Measurements from ENCODE around the gene OBSCN.

The OBSCN gene

DNA sequence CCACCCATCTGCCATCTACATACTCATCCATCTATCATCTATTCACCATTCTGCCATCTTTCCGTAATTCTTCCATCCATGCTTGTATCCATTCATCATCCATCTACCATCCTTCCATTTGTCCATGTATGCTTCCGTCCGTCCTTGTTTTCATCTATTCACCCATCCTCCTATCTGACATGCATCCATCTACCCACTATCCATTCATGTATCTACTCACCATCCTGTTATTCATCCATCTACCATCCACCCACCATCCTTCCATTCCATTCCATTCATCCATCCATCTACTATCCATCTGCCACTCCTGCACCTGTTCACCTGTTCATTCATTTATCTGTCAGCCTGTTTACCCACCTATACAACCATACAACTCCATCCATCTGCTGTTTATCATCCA is 112.5 kb downstream of the OBSCN start:
- no peak for DNase-seq (ENCODE audit: low read depth in 2 of 2)

DNA sequence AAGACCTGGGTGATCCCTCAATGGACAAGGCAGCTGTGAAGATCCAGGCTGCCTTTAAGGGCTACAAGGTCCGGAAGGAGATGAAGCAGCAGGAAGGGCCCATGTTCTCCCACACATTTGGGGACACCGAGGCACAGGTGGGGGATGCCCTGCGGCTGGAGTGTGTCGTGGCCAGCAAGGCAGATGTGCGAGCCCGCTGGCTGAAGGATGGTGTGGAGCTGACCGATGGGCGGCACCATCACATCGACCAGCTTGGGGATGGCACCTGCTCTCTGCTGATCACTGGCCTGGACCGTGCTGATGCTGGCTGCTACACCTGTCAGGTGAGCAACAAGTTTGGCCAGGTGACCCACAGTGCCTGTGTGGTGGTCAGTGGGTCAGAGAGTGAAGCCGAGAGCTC is 113.6 kb downstream of the OBSCN start:
- DNase-seq (ENCODE audit: low read depth in 2 of 2), result no peak

GRCh38 chr1:228321895-228322294 is 114.1 kb downstream of the OBSCN start:
- DNase-seq (ENCODE audit: low read depth in 2 of 2), result no peak

GRCh38 chr1:228323401-228323800 is 115.6 kb downstream of the OBSCN start:
- no peak for DNase-seq (ENCODE audit: low read depth in 2 of 2)

- DNase-seq (ENCODE audit: low read depth in 2 of 2), result no peak
Measured at GRCh38 chr1:228325267-228325666, 117.4 kb downstream of the OBSCN start.

GRCh38 chr1:228329887-228330286 is 122.0 kb downstream of the OBSCN start:
- no peak for DNase-seq (ENCODE audit: low read depth in 2 of 2)

DNA sequence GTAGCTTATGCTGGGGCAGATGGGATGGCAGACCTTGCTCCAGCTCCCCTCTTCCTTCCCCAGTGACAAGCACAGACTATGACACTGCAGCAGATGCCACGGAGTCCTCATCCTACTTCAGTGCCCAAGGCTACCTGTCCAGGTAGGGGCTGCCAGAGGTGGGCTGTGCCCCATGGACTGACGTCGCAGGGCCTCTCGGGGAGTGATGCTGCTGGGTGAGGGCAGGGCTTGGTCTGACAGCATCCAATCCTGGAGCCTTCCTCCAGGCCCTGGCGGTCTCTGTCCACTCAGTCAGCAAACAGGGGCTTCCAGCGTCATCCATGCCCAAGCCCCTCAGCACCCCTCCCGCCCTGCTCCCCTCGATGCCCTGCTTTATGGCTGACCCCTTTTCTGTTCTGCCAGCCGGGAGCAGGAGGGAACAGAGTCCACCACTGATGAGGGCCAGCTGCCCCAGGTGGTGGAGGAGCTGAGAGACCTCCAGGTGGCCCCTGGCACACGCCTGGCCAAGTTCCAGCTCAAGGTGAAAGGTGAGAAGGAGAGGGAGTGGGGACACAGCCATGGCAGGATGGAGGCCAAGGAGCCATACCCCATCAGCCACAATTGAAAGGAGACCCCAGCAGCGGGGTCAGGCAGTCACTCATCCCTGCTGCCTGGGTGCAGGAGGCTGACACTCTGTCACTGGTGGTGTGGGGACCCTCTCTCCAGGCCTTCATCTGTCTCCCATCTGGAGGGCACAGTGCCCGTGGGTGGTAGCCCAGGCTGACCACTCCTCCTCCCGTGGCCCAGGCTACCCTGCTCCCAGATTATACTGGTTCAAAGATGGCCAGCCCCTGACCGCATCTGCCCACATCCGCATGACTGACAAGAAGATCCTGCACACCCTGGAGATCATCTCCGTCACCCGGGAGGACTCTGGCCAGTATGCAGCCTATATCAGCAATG is 125.2 kb downstream of the OBSCN start:
- DNase-seq (ENCODE audit: low read depth in 2 of 2), result no peak

DNA sequence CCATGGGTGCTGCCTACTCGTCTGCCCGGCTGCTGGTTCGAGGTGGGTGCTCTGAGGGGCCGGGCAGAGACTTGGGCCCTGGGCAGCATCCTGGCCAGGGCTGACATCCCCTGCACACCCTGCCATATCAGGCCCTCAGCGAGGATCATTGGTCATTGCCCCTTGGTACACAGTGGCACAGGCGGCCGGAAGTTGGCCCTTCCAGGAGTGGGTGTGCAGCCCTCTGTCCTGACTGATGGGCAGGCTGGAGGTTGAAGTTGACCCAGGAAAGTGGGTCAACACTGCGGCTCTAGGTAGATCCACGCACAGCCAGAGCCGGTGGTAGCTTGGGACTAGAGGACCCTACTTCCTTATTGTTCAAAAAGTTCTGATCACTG is 125.9 kb downstream of the OBSCN start:
- DNase-seq (ENCODE audit: low read depth in 2 of 2), result no peak

DNA sequence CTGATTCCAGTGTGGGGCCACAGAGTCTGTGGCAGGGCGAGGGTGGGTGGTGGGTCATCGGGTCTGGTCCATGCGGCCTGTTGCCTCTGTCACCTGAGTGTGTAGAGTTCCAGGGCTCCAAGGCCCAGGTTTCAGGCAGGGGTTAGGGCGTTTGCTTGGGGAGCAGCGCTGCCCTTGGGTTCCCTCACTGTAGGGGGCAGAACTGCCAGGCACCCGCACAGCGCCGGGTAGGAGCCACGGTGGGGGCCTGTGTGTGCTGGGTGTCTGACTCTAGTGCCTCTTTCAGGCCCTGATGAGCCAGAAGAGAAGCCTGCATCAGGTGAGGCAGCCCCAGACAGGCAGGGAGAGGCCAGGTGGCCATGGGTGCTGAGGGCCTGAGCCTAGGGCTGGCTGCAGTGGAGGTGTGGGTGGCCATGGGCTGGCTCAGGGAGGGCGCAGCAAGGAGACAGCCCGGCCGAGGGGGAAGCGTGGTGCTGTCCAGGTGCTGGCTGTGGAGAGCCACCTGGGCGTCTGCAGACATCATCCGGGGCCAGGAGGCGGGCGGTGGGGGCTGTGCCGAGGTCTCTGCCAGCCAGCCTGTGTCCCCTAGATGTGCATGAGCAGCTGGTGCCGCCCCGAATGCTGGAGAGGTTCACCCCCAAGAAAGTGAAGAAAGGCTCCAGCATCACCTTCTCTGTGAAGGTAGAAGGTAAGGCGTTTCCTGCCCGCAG is 126.5 kb downstream of the OBSCN start:
- DNase-seq (ENCODE audit: low read depth in 2 of 2), result no peak

DNA sequence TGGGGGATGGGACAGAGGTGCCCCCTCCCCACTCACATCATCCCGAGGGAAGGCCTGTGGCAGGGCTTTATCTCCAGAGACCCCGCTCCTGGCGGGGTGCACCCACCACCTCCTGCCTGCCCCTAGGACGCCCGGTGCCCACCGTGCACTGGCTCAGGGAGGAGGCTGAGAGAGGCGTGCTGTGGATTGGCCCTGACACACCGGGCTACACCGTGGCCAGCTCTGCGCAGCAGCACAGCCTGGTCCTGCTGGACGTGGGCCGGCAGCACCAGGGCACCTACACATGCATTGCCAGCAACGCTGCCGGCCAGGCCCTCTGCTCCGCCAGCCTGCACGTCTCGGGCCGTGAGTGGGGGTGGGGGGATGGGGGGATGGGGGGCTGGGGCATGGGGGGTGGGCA is 127.1 kb downstream of the OBSCN start:
- DNase-seq (ENCODE audit: low read depth in 2 of 2), result no peak

- no peak for DNase-seq (ENCODE audit: low read depth in 2 of 2)
Measured at GRCh38 chr1:228335406-228336307, 127.8 kb downstream of the OBSCN start.

DNA sequence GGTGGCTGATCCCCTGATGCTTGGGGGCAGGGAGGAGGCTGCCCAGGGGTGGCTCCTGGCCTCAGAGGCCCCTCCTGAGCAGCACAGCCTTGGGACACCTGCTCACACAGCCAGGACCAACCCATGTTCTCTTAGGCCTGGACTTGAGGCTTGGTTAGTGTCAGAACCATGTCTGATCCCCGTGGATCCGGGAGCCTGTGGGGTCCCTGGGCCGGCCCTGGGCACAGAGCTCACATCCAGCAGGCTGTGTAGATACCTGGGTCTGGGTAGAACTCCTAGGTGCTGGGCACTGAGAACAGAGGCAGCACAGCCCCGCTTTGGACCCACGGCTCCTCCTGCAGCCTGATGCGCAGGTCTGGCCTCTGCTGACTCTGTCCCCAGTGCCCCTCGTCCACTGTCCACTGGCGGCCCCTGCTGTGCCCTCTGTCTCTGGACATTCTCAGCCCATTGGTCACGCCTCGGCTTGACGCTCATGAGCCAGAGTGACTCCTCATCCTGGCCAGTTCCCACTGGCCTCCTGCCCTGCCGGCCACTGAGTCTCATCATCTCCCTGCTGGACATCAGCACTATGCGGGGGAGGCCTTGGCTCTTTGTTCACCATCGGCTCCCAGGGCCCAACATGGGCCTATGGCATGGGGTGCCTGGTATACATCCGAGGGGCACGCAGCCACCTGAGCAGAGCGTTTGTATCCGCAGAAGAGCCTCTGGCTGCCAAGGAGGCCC is 128.6 kb downstream of the OBSCN start:
- DNase-seq (ENCODE audit: low read depth in 2 of 2), result no peak

GRCh38 chr1:228337031-228337564 is 129.3 kb downstream of the OBSCN start:
- DNase-seq (ENCODE audit: low read depth in 2 of 2), result no peak

- DNase-seq (ENCODE audit: low read depth in 2 of 2), result no peak
Measured at GRCh38 chr1:228337711-228338520, 130.1 kb downstream of the OBSCN start.

DNA sequence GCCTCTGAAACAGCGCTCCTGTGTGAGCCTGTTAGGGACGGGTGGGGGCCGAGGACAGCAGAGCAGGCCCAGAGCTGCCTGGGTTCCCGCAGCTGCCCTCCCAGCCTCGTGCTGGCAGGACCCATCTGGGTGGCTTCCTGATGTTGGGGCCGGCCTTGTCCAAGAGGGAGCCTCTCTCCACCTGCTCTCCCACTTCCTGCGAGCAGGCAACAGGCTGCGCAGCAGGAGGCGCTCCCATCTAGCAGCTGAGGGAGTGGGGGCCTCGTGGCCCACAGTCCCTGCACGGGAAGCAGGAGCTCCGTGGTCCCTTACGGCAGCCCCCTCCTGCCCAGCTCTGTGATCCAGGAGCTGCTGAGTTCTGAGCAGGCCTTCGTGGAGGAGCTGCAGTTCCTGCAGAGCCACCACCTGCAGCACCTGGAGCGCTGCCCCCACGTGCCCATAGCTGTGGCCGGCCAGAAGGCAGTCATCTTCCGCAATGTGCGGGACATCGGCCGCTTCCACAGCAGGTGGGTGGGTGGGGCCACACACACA is 130.7 kb downstream of the OBSCN start:
- no peak for DNase-seq (ENCODE audit: low read depth in 2 of 2)

DNA sequence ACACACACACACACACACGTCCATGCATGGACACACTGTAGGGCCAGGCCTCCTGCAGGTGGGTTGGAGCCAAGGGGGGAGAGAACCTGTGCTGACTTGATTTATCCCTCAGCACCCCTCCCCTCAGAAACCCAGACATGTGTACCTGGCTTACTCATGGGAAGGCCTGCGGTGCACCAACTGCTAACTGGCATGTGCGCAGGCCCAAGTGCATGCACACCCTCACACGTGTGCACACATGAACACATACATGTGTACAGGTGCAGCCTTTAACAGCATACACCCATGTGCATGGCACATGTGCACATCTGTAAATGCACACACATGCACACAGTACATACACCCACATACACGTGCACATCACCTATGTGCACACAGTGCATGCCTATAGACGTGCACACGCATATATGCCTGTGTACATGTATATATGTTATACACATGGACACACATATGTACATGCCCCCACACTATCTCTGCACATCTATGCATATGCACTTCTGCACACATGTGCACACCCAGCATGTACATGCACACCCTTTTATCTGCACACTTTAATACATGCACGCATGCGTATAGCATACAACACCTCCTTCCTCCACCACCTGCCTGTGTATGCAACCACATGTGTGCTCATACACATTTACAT is 131.3 kb downstream of the OBSCN start:
- no peak for DNase-seq (ENCODE audit: low read depth in 2 of 2)

GRCh38 chr1:228339766-228340685 is 132.2 kb downstream of the OBSCN start:
- DNase-seq (ENCODE audit: low read depth in 2 of 2), result no peak

GRCh38 chr1:228340686-228341449 is 133.0 kb downstream of the OBSCN start:
- DNase-seq (ENCODE audit: low read depth in 2 of 2), result no peak

Data from activated CD4-positive, alpha-beta T cell treated with anti-CD3 and anti-CD28 coated beads for 24 hours (primary cell).